Karpas-422 (cell line): ENCODE data around the gene UNC79. TPM values are rescaled to one million over a fixed set of nuclear protein-coding genes. Genes with fewer than 3 reads are reported as not detected.

Source experiments
- DNase-seq: peaks from one replicate; pipeline ENCODE4 v3.0.0-alpha.2; 2015
- H2AFZ ChIP-seq: fragments of 200-600 bp; sonication (generic); 2 replicates; pipeline ENCODE4 v1.6.1; 2014; ENCODE audit warnings: antibody characterized with exemption, low read length, mixed read lengths
- H3K27ac ChIP-seq: fragments of 200-600 bp; sonication (generic); 2 replicates; pipeline ENCODE4 v1.5.1; 2014; ENCODE audit warnings: mild to moderate bottlenecking, low read length, moderate library complexity
- H3K27me3 ChIP-seq: fragments of 200-600 bp; sonication (generic); 2 replicates; pipeline ENCODE4 v1.6.1; 2014; ENCODE audit warnings: low read length, mixed read lengths
- H3K36me3 ChIP-seq: fragments of 200-600 bp; sonication (generic); 2 replicates; pipeline ENCODE4 v1.6.1; 2014; ENCODE audit warnings: low read length, mixed read lengths; ENCODE audit not compliant: insufficient read depth
- H3K4me1 ChIP-seq: fragments of 200-600 bp; sonication (generic); 2 replicates; pipeline ENCODE4 v1.6.1; 2014; ENCODE audit warnings: mild to moderate bottlenecking, low read length, mixed read lengths
- H3K4me2 ChIP-seq: fragments of 200-600 bp; sonication (generic); 2 replicates; pipeline ENCODE4 v1.6.1; 2014; ENCODE audit warnings: low read length, low read depth, mild to moderate bottlenecking; ENCODE audit not compliant: poor library complexity, severe bottlenecking
- H3K4me3 ChIP-seq: fragments of 200-600 bp; sonication (generic); 2 replicates; pipeline ENCODE4 v1.5.1; 2014; ENCODE audit warnings: mild to moderate bottlenecking, antibody characterized with exemption, low read length, mixed read lengths
- H3K79me2 ChIP-seq: fragments of 200-600 bp; sonication (generic); 2 replicates; pipeline ENCODE4 v1.6.1; 2014; ENCODE audit warnings: mild to moderate bottlenecking, low read length, mixed read lengths
- H3K9ac ChIP-seq: fragments of 200-600 bp; sonication (generic); 2 replicates; pipeline ENCODE4 v1.6.0; 2014; ENCODE audit warnings: low read length
- H3K9me2 ChIP-seq: fragments of 200-600 bp; sonication (generic), shearing (Covaris generic); replicated peaks from 2 replicates; pipeline ENCODE4 v1.6.0; 2014; ENCODE audit warnings: mild to moderate bottlenecking, low read length, moderate library complexity; ENCODE audit not compliant: insufficient read depth
- H3K9me3 ChIP-seq: fragments of 300-700, 200-600 bp; sonication (generic); 2 replicates; pipeline ENCODE4 v1.6.1; 2014; ENCODE audit warnings: low read length, mixed read lengths
- H4K20me1 ChIP-seq: fragments of 200-600 bp; sonication (generic); 2 replicates; pipeline ENCODE4 v1.6.1; 2014; ENCODE audit warnings: mild to moderate bottlenecking, antibody characterized with exemption, low read length, low read depth; ENCODE audit not compliant: insufficient read depth
- total RNA-seq: library from RNA; depleted of rRNA; stranded (reverse); fragments of >200 nt; shearing (Covaris generic); gene quantifications from 2 replicates; pipeline ENCODE4 v1.2.3, GENCODE V29; 2014; ENCODE audit warnings: low replicate concordance

The UNC79 gene
- total RNA-seq, 1 experiment from 2014 or later, result 0.19 TPM

DNA sequence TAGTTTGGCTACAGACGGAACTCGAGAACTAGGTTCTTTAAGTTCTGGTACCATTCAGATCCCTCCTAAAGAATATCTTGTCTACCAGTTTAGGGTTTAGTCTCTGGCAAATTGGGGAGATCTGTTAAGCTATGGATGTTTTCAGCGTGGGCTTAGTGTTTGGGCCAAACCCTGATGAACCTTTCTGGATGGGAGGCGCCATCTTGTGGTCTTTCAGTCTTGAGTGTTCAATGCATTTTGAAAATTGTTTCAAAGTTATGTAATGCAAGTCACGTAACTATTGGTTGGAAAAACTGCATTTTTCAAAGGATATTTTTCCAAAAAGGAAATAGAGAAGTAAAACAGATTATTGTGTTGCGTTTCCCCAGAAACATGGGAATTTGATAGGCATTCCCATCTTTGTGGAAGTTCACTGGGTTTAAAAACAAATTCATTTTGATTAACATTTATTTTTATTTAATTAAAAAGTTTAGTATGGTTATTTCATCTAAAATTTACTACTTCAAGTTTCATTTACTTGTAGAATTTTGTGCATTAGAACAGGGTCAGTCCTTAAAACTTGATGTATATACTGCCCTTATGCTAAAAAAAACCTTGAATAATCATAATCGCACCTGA is 188.5 kb downstream of the UNC79 start:
- no peaks in the 10 kb centered on the region for H3K9me2 ChIP-seq
- H4K20me1 ChIP-seq, result no peaks in the 10 kb centered on the region
- H3K36me3 ChIP-seq, result no peaks in the 10 kb centered on the region
- peak overlapping the region; percentile 65 for H2AFZ ChIP-seq
- DNase-seq, result peak; percentile 85
- H3K4me3 ChIP-seq, result no peak overlapping the region
- H3K79me2 ChIP-seq, result no peaks in the 10 kb centered on the region
- H3K4me1 ChIP-seq, result no peaks in the 10 kb centered on the region
- no peaks in the 10 kb centered on the region for H3K9me3 ChIP-seq
- no peak overlapping the region for H3K27ac ChIP-seq
- H3K4me2 ChIP-seq, result no peak overlapping the region
- no peaks in the 10 kb centered on the region for H3K27me3 ChIP-seq
- no peak overlapping the region for H3K9ac ChIP-seq

DNA sequence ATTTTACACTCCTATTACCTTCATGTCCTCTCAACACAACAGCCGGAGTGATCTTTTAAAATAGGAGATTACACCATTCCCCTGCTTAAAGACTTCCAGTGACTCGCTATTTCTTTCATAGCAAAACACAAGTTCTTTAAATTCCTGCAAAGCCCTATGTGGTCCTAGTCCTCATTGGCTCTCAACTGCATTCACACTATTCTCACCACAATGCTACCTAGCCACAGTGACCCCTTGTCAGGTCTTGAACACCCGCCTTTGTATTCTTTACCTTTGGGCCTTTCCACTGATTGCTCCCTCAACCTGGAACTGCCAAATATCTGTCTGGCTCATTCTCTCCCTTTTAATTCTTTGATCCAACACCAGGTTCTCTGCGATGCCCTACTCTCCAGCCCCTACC is 197.3 kb downstream of the UNC79 start:
- Histone ChIP-seq H3K9me2 (no peaks in the 10 kb centered on the region), H3K27me3 (no peaks in the 10 kb centered on the region), H3K9me3 (no peaks in the 10 kb centered on the region), H3K9ac (no peak overlapping the region), H4K20me1 (no peaks in the 10 kb centered on the region), H3K4me3 (no peak overlapping the region), H2AFZ (no peak overlapping the region), H3K36me3 (no peaks in the 10 kb centered on the region), H3K4me1 (no peaks in the 10 kb centered on the region), H3K4me2 (no peak overlapping the region), H3K79me2 (no peaks in the 10 kb centered on the region), H3K27ac (no peak overlapping the region)
- DNase-seq, result no peak

DNA sequence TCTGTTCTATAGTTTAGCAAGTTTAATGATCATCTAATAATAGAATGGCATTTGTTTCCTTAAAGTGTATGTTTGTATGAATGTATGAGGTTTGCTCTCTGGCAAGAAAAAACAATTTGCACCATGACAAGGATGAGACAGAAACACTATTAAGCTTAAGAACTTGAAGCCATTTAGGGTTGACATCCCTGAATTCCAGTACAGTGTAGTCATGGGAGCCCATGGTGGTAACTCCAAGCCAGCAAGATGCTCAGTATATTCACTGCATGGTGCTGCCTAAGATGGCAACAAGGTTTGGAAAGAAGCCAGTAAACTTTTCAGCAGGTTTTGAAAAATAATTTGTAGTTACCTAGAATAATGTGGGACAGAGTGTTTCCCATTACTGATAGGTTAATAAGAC is 198.9 kb downstream of the UNC79 start:
- Histone ChIP-seq H3K4me2 (no peak overlapping the region), H3K4me3 (no peak overlapping the region), H2AFZ (no peak overlapping the region), H3K4me1 (no peaks in the 10 kb centered on the region), H3K9ac (no peak overlapping the region), H3K79me2 (no peaks in the 10 kb centered on the region), H3K27me3 (no peaks in the 10 kb centered on the region), H4K20me1 (no peaks in the 10 kb centered on the region), H3K36me3 (no peaks in the 10 kb centered on the region), H3K9me3 (no peaks in the 10 kb centered on the region), H3K9me2 (no peaks in the 10 kb centered on the region), H3K27ac (no peak overlapping the region)
- no peak for DNase-seq

DNA sequence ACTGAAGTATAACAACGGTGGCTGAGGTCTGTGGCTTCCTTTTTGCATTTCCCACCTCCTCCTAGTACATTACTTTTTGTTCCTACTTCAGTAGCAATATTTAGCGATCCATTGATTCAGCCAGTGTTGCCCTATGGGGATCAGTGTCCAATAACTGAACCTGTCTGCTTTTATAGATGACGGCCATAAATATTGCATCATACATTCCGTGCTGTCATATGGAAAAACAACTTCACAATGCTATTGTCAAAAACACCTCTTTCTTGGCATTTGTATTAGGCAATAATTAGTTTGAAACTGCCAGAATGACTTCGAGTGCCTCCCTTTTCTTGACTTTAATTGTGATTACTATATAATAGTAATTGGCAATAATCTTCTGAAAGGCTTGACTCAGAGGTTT is 208.1 kb downstream of the UNC79 start:
- Histone ChIP-seq H3K4me2 (no peak overlapping the region), H3K27ac (no peak overlapping the region), H3K27me3 (no peaks in the 10 kb centered on the region), H3K36me3 (no peaks in the 10 kb centered on the region), H3K9me3 (no peaks in the 10 kb centered on the region), H2AFZ (no peak overlapping the region), H3K79me2 (no peaks in the 10 kb centered on the region), H3K4me1 (no peaks in the 10 kb centered on the region), H3K9ac (no peak overlapping the region), H3K4me3 (no peak overlapping the region), H3K9me2 (no peaks in the 10 kb centered on the region), H4K20me1 (no peaks in the 10 kb centered on the region)
- no peak for DNase-seq

DNA sequence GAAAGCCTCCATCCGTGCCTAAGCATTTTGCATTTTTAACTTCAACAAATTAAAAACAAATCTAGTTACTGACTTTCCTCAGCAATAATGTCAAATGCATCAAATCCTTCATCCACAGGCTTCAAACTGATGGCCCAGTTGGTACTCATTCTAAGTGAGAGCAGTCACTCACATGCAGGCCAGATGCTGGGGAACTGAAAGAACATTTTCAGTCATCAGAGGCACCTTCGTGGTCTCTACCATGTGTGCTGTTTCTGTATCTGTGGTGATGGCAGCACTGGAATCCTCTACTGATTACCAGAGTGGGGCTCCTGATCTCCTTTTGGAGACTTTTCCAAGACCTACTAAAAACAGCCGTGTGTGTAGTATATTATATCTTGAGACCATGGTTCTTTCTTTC is 212.4 kb downstream of the UNC79 start:
- 0 out of 2 replicates have a peak, but pooled peaks cover 2% of the 10 kb centered on the region for H3K27me3 ChIP-seq
- no peaks in the 10 kb centered on the region for H3K9me2 ChIP-seq
- no peak overlapping the region for H3K27ac ChIP-seq
- no peak overlapping the region for H3K4me2 ChIP-seq
- H3K79me2 ChIP-seq, result no peaks in the 10 kb centered on the region
- DNase-seq, result no peak
- no peaks in the 10 kb centered on the region for H3K9me3 ChIP-seq
- no peaks in the 10 kb centered on the region for H3K4me1 ChIP-seq
- no peak overlapping the region for H3K9ac ChIP-seq
- no peaks in the 10 kb centered on the region for H3K36me3 ChIP-seq
- H2AFZ ChIP-seq, result no peak overlapping the region
- H3K4me3 ChIP-seq, result no peak overlapping the region
- no peaks in the 10 kb centered on the region for H4K20me1 ChIP-seq

DNA sequence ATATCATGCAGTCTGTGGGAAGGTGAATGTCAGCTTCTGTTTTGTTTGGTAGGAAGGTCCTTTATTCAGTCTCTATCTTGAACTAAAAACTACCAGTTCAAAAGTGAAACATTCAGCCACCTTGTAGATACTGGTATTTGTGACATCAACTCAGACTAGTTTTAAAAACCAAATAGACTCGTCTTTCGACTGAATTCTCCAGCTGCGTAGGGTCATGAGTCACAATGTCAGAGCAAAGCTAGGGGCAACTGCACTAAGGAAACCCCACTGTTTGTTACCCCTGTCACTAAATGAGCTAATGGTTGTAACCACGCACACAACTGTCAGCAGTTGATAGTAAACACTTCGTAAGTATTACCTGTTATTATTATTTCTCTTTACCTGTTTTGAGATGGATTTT is 212.9 kb downstream of the UNC79 start:
- no peaks in the 10 kb centered on the region for H3K9me2 ChIP-seq
- DNase-seq, result no peak
- no peak overlapping the region for H3K9ac ChIP-seq
- no peak overlapping the region for H3K4me2 ChIP-seq
- no peaks in the 10 kb centered on the region for H3K79me2 ChIP-seq
- H3K27me3 ChIP-seq, result 0 out of 2 replicates have a peak, but pooled peaks cover 2% of the 10 kb centered on the region
- no peaks in the 10 kb centered on the region for H3K9me3 ChIP-seq
- H4K20me1 ChIP-seq, result no peaks in the 10 kb centered on the region
- H3K4me1 ChIP-seq, result no peaks in the 10 kb centered on the region
- H3K27ac ChIP-seq, result no peak overlapping the region
- H3K4me3 ChIP-seq, result no peak overlapping the region
- H3K36me3 ChIP-seq, result no peaks in the 10 kb centered on the region
- H2AFZ ChIP-seq, result no peak overlapping the region

DNA sequence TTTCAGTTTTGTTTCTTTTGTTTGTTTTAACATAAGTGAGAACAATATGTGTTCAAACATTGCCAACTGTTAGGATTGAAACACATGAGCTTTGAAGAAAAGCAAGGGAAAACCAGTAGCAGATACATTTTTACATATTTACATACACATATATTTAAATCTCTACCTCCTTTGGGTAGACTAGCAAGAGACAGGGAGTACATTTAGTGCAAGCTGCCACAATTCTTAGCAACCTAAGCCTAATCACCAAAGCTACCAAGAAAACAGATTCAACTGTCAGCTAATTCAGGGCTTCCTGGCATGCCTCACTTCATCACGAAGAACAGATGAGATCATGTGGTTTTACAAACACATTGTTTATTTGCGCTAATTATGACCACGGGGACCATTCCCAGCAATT is 214.5 kb downstream of the UNC79 start:
- Histone ChIP-seq H3K4me2 (no peak overlapping the region), H3K9me2 (no peaks in the 10 kb centered on the region), H3K9me3 (no peaks in the 10 kb centered on the region), H3K27me3 (0 out of 2 replicates have a peak, but pooled peaks cover 2% of the 10 kb centered on the region), H3K27ac (no peak overlapping the region), H3K4me1 (no peaks in the 10 kb centered on the region), H3K4me3 (no peak overlapping the region), H3K9ac (no peak overlapping the region), H4K20me1 (no peaks in the 10 kb centered on the region), H2AFZ (no peak overlapping the region), H3K79me2 (no peaks in the 10 kb centered on the region), H3K36me3 (no peaks in the 10 kb centered on the region)
- no peak for DNase-seq

DNA sequence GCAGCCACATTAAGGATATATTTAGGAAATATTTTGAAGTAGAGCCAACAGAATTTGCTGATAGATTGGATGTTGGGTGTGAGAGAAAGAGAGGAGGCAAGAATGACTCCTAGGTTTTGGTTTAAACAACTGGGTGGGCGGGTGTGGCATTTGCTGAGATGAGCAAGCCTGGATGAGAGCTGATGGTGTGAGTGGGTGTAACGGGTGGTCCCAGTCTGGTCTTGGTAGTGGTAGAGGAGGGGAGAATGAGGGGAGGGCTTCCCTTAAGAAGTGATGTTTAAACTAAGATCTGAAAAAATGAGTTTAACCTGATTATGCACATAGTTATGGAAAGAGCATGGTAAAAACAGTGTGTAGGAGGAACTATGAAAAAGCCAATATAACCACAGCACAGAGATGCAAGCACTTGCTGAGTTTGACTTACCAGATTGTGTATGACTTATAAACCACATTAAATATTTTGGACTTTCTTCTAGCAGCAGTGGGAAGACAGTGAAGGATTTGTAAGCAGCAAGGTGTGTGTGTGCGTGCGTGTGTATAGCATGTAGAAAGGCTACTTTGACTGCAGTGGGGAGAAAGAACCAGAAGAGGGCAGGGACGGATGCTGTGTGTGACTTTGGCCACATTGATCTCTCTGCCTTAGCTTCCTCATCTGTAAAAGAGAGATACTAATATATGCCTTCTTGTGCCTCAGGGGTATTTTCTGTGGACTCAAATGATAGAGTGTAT is 217.9 kb downstream of the UNC79 start:
- no peak overlapping the region for H3K4me3 ChIP-seq
- H4K20me1 ChIP-seq, result no peaks in the 10 kb centered on the region
- no peaks in the 10 kb centered on the region for H3K4me1 ChIP-seq
- DNase-seq, result peak; percentile 87
- H3K36me3 ChIP-seq, result no peaks in the 10 kb centered on the region
- no peaks in the 10 kb centered on the region for H3K79me2 ChIP-seq
- no peak overlapping the region for H2AFZ ChIP-seq
- no peak overlapping the region for H3K9ac ChIP-seq
- no peaks in the 10 kb centered on the region for H3K9me3 ChIP-seq
- H3K9me2 ChIP-seq, result no peaks in the 10 kb centered on the region
- H3K27me3 ChIP-seq, result 0 out of 2 replicates have a peak, but pooled peaks cover 2% of the 10 kb centered on the region
- no peak overlapping the region for H3K4me2 ChIP-seq
- no peak overlapping the region for H3K27ac ChIP-seq
